ENCODE results near the gene MRPL51. TPM values are rescaled to one million over a fixed set of nuclear protein-coding genes. Genes with fewer than 3 reads are reported as not detected.

The MRPL51 gene
- total and polyA plus RNA-seq, 2 experiments from 2014 or later = 93.9 to 463 TPM

DNA sequence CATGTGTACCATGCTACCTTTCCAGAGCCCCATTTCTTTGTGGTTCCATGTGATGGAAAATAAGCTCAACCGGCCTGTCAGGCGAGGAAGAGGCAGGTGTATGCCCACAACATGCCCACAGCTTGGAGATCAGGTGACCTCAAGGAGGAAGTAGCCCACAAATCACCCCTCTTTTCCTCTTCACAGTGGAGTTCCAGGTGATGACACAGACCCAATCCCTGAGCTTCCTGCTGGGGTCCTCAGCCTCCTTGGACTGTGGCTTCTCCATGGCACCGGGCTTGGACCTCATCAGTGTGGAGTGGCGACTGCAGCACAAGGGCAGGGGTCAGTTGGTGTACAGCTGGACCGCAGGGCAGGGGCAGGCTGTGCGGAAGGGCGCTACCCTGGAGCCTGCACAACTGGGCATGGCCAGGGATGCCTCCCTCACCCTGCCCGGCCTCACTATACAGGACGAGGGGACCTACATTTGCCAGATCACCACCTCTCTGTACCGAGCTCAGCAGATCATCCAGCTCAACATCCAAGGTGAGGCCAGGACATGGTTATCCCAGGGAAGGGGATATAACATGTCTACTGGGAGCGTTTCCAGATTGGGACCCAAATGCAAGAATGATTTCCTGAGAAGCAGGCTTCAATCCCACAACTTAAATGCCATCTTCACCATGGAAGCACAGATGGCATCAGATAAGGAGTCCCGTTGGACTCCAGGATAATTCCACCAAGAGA lies 35.7 kb downstream of the MRPL51 start:
- TF ChIP-seq EZH2phosphoT487 (IDR thresholded peaks at IDR 0.05; ENCODE audit: unreplicated experiment) (no peak), ZNF114 (CRISPR knock-in tag; IDR thresholded peaks at IDR 0.05) (no peak), CREB1 (CRISPR knock-in tag; IDR thresholded peaks at IDR 0.05; ENCODE audit: low read depth) (no peak), STAT1 (IDR thresholded peaks at IDR 0.05; ENCODE audit: unreplicated experiment) (no peak), NANOG (IDR thresholded peaks at IDR 0.05; ENCODE audit: borderline replicate concordance) (no peak), JUNB (IDR thresholded peaks at IDR 0.05; ENCODE audit: unreplicated experiment) (no peak), ZNF331 (CRISPR knock-in tag; IDR thresholded peaks at IDR 0.05; ENCODE audit: low read depth) (no peak)
- TF ChIP-seq, protein P1, sequence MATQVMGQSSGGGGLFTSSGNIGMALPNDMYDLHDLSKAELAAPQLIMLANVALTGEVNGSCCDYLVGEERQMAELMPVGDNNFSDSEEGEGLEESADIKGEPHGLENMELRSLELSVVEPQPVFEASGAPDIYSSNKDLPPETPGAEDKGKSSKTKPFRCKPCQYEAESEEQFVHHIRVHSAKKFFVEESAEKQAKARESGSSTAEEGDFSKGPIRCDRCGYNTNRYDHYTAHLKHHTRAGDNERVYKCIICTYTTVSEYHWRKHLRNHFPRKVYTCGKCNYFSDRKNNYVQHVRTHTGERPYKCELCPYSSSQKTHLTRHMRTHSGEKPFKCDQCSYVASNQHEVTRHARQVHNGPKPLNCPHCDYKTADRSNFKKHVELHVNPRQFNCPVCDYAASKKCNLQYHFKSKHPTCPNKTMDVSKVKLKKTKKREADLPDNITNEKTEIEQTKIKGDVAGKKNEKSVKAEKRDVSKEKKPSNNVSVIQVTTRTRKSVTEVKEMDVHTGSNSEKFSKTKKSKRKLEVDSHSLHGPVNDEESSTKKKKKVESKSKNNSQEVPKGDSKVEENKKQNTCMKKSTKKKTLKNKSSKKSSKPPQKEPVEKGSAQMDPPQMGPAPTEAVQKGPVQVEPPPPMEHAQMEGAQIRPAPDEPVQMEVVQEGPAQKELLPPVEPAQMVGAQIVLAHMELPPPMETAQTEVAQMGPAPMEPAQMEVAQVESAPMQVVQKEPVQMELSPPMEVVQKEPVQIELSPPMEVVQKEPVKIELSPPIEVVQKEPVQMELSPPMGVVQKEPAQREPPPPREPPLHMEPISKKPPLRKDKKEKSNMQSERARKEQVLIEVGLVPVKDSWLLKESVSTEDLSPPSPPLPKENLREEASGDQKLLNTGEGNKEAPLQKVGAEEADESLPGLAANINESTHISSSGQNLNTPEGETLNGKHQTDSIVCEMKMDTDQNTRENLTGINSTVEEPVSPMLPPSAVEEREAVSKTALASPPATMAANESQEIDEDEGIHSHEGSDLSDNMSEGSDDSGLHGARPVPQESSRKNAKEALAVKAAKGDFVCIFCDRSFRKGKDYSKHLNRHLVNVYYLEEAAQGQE (IDR thresholded peaks at IDR 0.05; ENCODE audit: unreplicated experiment) = no peak
- TF ChIP-seq, protein P2, sequence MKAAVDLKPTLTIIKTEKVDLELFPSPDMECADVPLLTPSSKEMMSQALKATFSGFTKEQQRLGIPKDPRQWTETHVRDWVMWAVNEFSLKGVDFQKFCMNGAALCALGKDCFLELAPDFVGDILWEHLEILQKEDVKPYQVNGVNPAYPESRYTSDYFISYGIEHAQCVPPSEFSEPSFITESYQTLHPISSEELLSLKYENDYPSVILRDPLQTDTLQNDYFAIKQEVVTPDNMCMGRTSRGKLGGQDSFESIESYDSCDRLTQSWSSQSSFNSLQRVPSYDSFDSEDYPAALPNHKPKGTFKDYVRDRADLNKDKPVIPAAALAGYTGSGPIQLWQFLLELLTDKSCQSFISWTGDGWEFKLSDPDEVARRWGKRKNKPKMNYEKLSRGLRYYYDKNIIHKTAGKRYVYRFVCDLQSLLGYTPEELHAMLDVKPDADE (IDR thresholded peaks at IDR 0.05) = no peak
- TF ChIP-seq, protein P3, sequence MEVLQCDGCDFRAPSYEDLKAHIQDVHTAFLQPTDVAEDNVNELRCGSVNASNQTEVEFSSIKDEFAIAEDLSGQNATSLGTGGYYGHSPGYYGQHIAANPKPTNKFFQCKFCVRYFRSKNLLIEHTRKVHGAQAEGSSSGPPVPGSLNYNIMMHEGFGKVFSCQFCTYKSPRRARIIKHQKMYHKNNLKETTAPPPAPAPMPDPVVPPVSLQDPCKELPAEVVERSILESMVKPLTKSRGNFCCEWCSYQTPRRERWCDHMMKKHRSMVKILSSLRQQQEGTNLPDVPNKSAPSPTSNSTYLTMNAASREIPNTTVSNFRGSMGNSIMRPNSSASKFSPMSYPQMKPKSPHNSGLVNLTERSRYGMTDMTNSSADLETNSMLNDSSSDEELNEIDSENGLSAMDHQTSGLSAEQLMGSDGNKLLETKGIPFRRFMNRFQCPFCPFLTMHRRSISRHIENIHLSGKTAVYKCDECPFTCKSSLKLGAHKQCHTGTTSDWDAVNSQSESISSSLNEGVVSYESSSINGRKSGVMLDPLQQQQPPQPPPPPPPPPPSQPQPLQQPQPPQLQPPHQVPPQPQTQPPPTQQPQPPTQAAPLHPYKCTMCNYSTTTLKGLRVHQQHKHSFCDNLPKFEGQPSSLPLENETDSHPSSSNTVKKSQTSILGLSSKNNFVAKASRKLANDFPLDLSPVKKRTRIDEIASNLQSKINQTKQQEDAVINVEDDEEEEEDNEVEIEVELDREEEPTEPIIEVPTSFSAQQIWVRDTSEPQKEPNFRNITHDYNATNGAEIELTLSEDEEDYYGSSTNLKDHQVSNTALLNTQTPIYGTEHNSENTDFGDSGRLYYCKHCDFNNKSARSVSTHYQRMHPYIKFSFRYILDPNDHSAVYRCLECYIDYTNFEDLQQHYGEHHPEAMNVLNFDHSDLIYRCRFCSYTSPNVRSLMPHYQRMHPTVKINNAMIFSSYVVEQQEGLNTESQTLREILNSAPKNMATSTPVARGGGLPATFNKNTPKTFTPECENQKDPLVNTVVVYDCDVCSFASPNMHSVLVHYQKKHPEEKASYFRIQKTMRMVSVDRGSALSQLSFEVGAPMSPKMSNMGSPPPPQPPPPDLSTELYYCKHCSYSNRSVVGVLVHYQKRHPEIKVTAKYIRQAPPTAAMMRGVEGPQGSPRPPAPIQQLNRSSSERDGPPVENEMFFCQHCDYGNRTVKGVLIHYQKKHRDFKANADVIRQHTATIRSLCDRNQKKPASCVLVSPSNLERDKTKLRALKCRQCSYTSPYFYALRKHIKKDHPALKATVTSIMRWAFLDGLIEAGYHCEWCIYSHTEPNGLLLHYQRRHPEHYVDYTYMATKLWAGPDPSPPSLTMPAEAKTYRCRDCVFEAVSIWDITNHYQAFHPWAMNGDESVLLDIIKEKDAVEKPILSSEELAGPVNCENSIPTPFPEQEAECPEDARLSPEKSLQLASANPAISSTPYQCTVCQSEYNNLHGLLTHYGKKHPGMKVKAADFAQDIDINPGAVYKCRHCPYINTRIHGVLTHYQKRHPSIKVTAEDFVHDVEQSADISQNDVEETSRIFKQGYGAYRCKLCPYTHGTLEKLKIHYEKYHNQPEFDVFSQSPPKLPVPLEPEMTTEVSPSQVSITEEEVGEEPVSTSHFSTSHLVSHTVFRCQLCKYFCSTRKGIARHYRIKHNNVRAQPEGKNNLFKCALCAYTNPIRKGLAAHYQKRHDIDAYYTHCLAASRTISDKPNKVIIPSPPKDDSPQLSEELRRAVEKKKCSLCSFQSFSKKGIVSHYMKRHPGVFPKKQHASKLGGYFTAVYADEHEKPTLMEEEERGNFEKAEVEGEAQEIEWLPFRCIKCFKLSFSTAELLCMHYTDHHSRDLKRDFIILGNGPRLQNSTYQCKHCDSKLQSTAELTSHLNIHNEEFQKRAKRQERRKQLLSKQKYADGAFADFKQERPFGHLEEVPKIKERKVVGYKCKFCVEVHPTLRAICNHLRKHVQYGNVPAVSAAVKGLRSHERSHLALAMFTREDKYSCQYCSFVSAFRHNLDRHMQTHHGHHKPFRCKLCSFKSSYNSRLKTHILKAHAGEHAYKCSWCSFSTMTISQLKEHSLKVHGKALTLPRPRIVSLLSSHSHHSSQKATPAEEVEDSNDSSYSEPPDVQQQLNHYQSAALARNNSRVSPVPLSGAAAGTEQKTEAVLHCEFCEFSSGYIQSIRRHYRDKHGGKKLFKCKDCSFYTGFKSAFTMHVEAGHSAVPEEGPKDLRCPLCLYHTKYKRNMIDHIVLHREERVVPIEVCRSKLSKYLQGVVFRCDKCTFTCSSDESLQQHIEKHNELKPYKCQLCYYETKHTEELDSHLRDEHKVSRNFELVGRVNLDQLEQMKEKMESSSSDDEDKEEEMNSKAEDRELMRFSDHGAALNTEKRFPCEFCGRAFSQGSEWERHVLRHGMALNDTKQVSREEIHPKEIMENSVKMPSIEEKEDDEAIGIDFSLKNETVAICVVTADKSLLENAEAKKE (CRISPR knock-in tag; IDR thresholded peaks at IDR 0.05) = no peak
- TF ChIP-seq, protein P4, sequence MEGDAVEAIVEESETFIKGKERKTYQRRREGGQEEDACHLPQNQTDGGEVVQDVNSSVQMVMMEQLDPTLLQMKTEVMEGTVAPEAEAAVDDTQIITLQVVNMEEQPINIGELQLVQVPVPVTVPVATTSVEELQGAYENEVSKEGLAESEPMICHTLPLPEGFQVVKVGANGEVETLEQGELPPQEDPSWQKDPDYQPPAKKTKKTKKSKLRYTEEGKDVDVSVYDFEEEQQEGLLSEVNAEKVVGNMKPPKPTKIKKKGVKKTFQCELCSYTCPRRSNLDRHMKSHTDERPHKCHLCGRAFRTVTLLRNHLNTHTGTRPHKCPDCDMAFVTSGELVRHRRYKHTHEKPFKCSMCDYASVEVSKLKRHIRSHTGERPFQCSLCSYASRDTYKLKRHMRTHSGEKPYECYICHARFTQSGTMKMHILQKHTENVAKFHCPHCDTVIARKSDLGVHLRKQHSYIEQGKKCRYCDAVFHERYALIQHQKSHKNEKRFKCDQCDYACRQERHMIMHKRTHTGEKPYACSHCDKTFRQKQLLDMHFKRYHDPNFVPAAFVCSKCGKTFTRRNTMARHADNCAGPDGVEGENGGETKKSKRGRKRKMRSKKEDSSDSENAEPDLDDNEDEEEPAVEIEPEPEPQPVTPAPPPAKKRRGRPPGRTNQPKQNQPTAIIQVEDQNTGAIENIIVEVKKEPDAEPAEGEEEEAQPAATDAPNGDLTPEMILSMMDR (conservative IDR thresholded peaks at IDR 0.05; ENCODE audit: low read depth in 2 of 2) = no peak
- Histone ChIP-seq H3K4me1 (ENCODE audit: insufficient read depth) (peaks cover 7% of the 10 kb centered on the region), H3K9me2 (ENCODE audit: insufficient read depth) (no peaks in the 10 kb centered on the region), H3K27me3 (ENCODE audit: insufficient read depth) (no peaks in the 10 kb centered on the region), H3K27ac (ENCODE audit: low read depth) (no peak overlapping the region), H4K20me1 (replicated peaks; ENCODE audit: insufficient read depth) (no peaks in the 10 kb centered on the region), H2AFZ (no peak overlapping the region), H3K4me3 (no peak overlapping the region), H3K79me2 (replicated peaks; ENCODE audit: insufficient read depth) (no peaks in the 10 kb centered on the region), H3K36me3 (ENCODE audit: insufficient read depth) (no peaks in the 10 kb centered on the region; the same call in 1 of the 2 replicates), H3F3A (replicated peaks; ENCODE audit: low read depth) (no peaks in the 10 kb centered on the region), H3K4me2 (no peak overlapping the region)
- Mint-ChIP-seq H3K4me1 (peaks cover 11% of the 10 kb centered on the region), H3K4me3 (no peak overlapping the region), H3K9me3 (no peaks in the 10 kb centered on the region), H3K27me3 (ENCODE audit: insufficient read depth, low read depth, poor library complexity) (peaks cover 8% of the 10 kb centered on the region), H3K36me3 (ENCODE audit: low read depth) (peaks cover 24% of the 10 kb centered on the region), H3K27ac (no peak overlapping the region)
- DNase-seq (ENCODE audit: low spot score) = no peak
- ATAC-seq = no peak
